Stimulated activated CD4-positive, alpha-beta T cell treated with anti-CD3 and anti-CD28 coated beads, Interleukin-1b, Interleukin-23, amount 100 ng/mL, for 48 hours (primary cell): ENCODE results near the gene CAPZB.

Source experiments
- DNase-seq: peaks from one replicate; pipeline ENCODE4 v3.0.0-alpha.2; 2020

The CAPZB gene

DNA sequence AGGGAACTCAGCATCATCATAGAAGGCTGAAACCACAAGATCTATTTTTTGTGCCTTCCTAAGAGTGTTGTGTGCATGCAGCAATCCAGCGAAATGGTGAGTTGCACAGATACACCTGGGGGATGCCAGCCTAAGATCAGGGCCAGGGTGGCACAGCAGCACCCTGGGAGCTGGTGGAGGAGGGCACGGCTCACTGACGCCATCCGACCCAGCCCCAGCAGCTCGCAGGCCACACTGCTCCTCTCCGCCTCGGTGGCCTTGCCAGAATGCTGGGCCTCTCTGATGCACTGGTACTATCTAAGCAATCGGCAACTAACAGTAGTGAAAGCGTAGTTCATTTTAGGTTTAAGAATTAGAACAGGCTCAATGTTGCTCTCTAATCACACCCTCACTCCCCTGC lies 37.8 kb downstream of the CAPZB start:
- DNase-seq, result no peak

DNA sequence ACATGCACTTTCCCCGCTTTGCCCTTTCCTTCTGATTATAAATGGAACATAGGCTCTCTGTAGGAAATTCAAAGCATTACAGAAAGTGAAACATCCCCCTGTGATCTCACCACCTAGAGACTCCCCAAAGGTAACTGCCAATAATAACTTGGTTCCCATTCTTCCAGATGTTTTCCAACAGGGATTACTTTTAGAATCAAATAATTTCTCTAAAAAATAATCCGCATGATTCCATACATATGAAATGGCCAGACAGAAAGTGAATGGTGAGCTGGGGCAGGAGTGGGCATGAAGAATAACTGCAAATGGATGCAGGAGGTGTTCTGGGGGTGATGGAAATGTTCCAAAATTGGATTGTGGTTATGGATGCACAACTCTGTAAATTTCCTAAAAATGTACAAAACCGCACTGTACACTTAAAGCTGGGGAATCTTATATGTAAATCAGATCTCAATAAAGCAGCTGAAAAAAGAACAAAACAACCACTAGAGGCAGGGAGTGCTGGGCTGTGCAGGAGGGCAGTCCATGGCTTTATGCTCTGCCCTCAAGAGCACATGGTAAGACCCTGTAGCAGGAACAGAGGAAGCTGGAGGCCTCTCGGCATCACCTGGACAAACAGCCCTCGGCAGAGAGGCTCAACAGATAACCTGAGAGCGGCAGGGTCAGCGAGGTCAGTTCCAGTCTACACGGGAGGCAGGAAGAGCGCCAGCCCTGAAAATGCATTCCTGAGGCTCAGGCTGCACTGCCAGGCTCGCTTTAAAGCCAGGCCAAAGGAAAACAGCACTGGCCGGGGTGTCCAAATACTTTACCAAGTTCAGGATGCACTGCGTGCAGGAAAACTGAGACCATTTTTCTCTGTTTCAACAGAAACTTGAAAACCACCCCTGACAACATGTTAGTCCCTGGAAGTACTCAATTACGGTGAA lies 39.7 kb downstream of the CAPZB start:
- no peak for DNase-seq

DNA sequence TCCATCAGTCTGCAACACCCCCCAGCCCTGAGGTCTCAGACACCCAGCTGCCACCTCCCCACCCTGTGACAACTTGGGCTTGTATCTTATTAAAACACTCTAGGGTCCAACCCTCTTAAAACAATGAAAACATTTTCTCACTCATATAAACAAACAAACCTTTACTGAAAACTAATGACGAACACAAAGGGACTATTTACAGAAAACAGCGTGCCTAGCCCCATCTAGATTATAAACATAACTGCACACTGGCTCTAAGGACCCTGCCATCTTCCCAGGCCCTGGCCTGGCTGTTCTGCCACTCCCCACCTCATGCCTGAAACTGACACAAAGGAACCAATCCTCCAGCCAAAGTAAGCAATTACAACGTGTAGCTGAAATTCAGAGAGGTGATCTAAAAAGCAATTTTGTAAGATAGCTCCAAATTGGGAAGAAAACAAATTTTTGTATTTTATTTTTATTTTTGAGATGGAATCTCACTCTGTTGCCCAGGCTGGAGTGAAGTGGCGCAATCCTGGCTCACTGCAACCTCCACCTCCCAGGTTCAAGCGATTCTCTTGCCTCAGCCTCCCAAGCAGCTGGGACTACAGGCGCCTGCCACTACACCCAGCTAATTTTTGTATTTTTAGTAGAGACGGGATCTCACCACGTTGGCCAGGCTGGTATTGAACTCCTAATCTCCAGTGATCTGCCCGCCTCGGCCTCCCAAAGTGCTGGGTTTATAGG lies 40.9 kb downstream of the CAPZB start:
- no peak for DNase-seq

DNA sequence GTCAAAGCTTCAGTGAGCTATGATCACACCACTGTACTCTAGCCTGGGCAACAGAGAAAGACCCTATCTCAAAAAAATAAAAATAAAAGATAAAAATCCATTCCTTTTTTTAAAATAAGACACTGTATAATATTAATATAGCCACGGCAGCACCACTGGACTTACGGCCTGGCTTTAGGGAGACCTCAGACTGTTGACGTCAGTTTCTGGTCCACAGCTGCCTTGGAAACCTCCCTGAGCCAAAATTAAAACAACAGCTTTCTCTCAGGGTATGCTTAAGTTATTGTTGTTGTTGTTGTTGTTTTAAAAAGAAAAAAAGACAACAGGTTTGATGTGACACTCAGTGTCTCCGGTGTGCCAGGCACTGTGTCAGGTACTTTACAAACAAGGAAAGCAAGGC lies 42.0 kb downstream of the CAPZB start:
- DNase-seq, result no peak

DNA sequence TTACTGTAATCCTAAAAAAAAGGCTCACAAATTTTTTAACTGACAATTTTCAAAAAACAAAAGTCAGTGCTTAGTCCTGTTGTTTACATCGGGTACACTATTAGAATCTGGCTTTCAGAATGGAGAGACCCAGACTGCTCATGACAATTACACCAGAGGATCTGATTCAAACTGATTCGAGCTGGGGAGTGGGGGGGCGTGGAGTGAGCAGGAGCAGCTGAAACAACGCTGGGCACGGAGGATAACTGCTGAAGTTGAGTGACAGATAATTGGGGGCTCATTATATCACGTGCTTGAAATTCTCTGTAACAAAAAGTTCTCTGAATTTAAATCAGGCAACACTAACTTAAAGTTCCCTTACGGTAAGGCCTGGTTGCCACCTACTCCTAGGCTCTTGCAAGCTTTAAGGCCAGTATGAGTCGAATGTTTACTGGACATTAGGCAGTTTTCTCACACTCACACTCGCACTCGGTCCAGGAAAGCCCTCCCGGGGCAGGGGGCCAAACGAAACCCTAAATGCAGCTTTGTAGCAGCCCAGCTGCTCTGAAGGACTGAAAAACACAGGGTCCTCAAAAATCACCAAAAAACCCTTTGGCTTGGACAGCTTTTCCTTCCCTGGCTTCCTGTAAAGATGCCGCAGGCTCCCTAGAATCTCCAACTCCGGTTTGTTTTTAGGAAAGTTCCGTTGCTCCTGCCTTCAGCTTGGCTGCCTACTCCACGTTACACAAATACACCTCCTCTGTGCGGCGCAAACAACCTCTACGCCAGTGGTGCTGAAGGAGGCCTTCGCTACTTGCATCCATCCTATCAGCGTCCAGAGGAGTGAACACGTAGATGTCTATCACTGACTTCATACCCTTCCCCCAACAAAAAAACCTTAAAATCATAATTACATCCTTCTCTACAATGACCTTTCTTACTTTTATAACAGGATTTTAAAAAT lies 42.9 kb downstream of the CAPZB start:
- no peak for DNase-seq

DNA sequence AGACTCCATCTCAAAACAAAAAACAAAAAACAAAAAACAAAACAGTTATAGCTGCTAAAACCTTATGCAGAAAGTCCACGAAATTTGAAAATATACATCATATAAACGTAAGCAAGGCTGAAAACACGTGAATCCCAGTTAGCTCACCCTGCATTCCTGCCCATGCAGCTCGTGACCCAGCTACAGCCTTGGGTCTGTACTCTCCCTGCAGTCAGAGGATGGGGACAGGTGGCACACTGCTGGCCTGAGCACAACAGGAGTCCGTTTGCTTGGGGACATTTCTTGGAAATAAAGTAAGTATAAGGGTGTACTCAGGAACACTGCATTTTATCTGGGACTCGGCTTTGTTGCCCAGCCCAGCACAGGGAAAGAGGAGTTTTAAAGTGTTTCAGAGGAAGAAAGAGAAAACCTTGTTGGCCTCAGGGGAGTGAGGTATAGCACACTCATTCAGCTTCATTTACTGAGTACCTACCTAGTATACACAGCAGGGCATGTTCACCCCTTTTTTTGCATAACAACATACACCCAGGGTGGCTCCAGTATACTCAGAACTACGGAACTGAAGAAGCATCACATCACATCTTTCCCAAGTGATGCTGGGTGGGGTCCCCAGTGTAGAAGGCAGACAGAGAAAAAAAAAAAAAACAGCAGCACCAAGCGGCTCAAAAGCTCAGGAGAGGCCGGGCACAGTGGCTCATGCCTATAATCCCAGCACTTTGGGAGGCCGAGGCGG lies 44.1 kb downstream of the CAPZB start:
- DNase-seq, result no peak

DNA sequence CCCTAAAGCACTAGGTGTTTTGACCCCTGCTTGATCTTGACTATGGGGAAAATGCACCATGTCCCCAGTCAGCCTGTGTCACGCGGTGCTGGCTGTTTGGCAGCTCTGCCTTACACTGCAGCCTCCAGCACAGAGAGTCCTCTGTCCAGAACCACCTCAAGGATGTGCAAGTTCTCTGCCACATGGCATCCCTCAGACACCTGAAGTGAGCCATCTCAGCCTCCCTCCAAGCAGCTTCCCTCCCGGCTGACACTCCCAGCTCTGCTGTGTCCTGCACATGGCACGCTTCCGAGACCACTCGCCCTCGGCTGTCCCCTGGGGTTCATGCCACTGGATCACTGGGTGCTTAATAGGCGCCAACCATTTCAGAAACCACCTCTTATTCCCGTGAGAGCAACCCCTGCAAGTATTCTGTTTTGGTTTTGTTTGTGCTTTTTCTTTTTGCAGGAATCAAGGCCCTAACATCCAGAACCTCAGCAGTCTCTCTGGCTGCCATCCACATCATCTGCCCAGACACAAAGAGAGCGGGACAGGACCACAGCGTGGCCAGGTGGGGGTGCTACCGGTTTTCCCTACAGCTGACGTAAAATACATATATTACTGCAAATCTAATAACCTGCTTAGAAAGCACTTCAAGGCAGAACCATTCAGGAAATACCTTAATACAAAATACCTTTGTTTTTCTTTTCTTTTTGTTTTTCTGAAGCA lies 45.7 kb downstream of the CAPZB start:
- DNase-seq, result no peak

DNA sequence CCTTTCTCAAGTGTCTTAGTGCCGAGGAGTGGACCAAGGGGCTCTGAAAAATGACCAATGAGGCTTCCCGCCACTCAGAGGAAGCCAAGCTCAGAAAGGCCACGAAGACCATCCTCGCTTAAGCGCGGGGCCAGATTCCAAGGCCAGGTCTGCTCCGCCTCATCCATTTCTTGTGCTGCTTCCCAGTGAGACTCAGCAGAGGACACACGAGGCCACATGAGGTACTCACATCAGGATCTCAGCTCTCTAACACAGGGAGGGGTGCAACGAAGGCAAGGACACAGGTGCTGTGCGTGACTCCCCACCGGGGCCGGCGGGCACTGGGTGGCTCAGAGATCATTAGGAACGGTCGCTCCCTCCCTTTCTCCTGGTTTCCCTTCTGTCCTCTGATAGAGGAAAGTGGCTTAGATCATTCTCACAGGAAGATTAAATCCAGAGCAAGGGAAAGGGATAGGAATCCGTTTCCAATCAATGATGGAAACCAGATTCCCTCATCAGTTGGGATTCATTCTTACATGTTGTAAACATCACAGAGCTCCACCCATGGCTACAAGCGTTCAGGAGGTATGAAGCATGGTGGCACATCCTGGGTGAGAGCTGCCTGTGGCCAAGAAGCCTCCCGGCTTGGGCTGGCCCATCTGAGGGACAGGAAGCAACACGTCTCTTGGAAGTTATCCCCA lies 46.7 kb downstream of the CAPZB start:
- no peak for DNase-seq

DNA sequence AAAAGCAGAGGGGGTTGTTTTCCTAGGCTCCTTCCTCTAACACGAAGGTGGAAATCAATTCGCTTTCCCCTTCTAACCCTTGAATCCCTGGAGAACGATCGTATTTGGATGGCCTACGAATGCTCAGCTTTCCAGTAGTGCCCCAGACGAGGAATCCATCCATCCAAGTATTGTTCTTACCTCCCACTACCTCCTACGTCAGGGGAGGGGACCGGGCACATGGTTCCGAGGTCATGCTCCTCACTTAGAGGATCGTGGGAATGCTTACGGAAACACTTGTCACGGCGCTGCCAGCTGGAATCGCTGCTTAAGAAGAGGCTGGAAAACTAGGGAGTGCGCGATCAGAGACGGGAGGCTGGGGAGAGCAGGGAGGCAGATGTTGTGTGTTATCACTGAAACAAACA lies 47.4 kb downstream of the CAPZB start:
- DNase-seq, result no peak

DNA sequence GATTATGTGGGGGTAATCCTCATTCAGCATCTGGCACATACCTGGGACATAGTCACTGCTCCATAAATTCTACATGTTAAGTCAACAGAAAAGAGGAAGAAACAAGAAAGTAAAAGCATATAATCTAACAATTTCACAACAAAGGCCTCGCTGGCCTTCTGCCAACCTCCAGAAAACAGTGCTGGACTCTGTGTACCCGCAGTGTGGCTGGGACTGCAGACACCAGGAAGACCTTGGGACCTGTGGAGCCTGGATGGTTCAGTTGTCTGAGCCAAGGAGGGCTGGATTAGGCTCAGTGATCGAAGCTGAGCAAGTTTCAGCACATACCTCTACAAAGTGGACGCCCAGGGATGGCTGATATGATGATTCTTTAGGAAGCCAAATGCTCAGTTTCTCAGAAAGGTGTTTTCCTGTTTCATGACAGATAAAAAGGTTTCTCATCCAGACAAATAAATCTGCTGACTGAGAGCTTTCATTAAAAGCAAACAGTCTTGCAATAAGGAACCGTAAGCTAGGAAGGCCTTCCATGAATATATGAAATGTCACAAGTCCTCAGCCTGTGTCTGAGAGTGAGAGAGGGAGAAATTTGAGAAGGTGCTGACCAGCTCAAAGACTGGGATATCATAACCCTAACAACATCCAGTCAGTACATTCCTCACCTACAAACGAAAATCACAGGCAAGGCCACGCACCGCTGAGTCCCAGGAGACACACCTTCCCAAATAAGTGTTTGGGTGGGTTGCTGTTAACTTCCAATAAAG lies 48.4 kb downstream of the CAPZB start:
- no peak for DNase-seq

DNA sequence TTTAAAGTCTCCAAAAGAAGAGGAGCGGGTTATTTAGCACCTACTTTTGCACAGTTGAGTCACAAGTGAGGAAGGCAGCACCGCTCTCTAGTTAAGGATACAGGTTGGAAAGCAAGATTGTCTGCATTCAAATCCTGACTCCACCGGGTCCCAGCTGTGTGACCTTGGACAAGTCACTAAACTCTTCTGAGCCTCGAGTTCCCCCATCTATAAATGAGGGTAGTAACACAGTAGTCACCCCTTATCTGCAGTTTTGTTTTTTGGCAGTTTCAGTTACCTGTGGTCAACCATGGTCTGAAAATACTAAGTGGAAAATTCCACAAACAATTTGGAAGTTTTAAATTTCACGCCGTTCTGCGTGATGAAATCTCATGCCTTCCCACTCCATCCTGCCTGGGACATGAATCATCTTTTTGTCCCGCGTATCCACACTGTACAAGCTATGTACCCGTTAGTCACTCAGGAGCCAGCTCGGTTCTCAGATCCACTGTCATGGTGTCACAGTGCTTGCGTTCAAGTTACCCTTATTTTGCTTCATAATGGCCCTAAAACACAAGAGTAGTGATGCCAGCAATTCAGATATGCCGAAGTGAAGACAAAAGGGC lies 49.4 kb downstream of the CAPZB start:
- DNase-seq, result peak; percentile 42

DNA sequence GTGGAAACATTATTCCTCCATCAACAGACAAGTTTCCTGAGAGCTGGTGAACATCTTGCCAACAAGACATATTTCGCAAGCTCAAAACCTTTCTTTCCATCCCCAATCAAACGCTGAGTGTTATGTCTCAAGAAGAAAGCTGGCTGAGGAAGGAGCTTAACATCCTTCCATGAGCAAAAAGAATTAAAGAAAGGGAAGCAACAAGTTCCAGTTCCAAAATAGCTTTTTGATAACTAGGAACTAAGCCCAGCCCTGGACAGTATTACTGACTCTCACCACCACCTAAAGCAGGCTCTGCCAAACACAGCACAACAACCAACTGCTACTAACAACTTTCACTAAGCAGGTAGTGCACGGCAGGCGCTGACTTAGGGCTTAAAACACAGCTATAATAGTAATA lies 50.2 kb downstream of the CAPZB start:
- DNase-seq, result no peak

DNA sequence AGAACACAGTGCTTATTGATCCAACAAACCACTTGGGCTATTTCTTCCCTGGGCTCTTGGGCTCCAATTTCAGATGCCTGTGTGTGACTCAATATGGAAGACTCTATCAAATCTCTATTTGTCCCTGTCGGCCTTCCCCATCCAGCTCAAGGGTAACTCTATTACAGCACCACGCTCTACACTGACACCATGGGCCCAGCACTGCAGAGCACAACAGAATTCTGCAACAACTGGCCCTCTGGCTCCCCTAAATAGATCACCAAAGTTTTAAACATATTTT lies 51.7 kb downstream of the CAPZB start:
- DNase-seq, result no peak

DNA sequence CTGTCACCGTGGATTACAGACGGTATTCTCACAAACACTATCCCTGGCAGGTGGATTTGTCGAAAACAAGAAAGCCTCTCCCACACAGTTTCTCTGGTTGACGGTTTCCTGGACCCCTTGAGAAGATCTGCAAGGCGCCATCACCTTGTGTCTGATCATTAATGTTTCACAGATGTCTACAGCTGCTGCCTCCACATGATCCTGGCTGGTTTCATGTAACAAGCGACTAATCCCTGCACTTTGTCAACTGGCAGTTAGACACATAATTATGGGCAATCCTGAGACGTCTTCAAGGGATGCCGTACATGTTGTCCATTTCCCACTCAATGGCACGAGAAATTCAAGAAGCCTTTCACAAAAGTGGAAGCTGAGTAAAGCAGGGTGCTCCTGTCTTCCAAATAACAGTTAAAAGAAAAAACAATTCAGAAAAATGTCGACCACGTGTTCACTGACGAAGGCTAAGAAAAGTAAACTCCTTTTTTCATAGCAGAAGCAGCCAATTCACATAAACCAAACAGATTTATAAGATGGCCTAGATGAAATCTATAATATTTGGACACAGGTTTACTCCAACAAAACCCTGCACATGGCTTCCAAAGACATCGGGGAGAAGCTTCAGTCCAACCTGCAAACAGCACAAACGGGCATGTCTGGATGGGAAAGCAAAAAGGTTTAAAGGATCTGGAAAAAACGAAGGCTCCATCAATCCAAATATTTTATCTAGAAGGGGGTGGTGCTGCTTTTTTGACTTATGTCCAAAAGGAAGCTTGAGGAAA lies 52.2 kb downstream of the CAPZB start:
- peak; percentile 35 for DNase-seq

DNA sequence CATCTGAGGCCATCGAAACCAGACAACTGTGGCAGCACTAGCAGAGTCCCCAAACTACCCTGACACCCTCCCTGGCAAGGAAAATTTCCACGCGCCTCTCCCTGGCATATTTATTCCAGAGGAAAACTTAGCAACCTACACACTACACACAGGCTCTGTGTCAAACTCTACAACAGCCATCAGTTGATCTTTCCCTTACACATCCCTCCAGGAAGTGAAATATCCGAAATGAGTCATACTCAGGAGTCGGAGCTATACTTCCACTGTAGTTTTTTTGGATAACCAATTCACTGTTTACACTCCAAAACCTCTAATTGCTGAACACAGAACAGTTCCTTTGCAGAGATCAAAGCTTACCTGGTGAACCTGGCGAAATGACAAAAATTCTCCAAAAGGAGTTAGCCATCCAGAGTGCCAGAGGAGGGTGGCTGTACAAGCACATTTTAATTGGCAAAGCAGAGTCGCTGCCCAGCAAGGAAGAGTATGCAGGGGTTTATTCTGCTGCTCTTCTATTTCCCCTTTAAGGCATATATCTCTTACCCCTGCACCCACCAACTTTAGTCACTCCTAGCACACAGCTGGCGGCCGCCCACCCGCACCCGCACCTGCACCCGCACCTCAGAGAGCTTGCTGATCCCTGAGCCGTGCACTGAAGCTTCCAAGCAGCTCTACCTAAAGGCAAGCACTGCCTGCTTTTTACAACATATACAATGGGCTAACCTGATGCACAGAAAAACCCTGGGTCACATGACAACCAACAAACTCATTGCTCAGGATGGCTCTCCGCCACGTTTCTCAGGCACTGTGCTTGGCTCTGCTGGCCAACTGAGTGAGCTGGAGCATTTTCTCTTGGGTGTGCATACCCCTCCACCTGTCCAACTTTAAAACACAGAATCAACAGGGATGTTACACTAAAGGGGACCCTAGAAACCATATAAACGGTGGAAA lies 54.9 kb downstream of the CAPZB start:
- DNase-seq, result no peak

DNA sequence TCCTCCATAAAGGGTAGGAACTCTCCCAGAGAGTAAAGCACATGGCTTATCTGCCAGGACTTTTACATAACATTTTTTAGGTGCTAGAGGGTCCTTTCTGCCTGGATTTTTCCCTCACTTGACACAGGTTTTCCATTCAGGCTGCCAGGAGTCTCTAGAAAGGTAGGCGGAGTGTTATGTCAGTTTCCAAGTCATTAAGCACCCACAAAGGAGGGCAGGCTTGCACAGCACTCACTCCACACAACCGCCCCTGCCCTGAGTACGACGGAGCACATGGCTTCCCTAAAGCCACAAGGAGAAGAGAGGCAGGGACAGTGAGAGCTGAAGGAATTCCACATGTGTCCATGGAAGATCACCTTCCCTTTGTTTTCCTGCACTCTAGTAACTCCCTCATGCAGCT lies 55.7 kb downstream of the CAPZB start:
- no peak for DNase-seq

DNA sequence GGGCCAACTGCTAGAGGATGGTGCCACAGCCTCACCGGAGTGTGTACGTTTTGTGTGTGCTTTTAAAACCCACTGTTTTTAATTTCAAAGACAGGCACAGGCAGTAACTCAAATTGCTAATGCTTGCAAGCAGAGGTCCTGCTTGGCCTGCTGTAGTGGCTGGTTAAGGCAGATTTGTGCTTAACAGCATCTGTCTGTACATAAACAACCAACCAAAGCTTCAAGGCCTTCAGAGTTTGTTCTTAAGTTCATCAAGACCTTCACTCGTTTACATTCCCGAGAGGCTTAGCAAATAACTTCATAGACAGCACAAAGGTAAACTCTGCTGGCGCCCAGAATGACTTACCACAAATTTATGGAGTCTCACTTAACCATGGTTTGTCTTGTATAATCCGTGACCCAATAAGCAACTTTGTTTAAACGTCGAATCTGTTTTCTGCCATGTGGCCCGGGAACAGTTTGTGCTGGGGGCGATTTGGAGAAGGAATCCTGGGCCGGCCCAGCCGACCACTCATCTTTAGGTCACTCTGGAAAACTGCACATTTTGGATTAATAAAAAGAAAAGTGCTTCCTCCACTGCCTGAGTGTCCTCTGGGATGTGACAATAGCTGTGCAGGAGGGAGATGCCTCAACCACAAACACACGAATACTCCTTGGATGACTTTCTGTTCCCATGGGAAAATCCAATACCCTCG lies 58.1 kb downstream of the CAPZB start:
- no peak for DNase-seq
